Measurements from ENCODE around the gene ATP5F1D. TPM values are rescaled to one million over a fixed set of nuclear protein-coding genes. Genes with fewer than 3 reads are reported as not detected.

The ATP5F1D gene
- total RNA-seq, 1 experiment from 2014 or later: 36.6 TPM

GRCh38 chr19:1260749-1261537 lies 19.4 kb downstream of the ATP5F1D start:
- in situ Hi-C loops (cut with HindIII; ENCODE audit: low pct_unique_long_range_greater_than_20kb, low sequenced_read_pairs): no loop called here
- peak; percentile 92 for DNase-seq (ENCODE audit: low read depth, low spot score)

- in situ Hi-C loops (cut with HindIII; ENCODE audit: low pct_unique_long_range_greater_than_20kb, low sequenced_read_pairs): no loop called here
- DNase-seq (ENCODE audit: low read depth, low spot score): no peak
Observed at GRCh38 chr19:1261538-1261797, 19.9 kb downstream of the ATP5F1D start.

GRCh38 chr19:1261798-1262622 lies 20.5 kb downstream of the ATP5F1D start:
- no peak for DNase-seq (ENCODE audit: low read depth, low spot score)
- in situ Hi-C loops (cut with HindIII; ENCODE audit: low pct_unique_long_range_greater_than_20kb, low sequenced_read_pairs): no loop called here

DNA sequence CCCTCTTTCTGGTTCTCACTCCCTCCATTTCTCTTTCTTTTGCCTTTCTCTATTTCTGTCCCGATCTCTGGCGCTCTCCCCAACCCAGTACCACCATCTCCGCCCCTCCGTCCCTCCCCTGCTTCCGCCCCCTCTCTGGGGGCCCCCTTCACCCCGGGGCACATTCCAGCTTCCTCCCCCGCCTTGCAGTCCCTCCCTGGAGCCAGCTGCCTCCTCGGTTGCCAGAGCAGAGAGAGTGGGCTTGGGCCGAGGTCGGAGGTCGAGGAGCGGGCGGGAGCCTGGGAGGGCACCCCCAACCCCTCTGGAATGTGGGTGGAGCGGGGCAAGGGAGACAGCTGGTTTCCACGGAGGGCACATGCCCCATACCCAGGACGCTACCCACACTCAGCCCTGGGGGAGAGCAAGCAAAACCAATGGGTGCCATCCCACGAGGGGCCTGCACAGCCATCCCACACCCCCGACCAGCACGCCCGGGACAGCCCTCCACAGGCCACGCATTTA lies 21.1 kb downstream of the ATP5F1D start:
- in situ Hi-C loops (cut with HindIII; ENCODE audit: low pct_unique_long_range_greater_than_20kb, low sequenced_read_pairs): no loop called here
- no peak for DNase-seq (ENCODE audit: low read depth, low spot score)

DNA sequence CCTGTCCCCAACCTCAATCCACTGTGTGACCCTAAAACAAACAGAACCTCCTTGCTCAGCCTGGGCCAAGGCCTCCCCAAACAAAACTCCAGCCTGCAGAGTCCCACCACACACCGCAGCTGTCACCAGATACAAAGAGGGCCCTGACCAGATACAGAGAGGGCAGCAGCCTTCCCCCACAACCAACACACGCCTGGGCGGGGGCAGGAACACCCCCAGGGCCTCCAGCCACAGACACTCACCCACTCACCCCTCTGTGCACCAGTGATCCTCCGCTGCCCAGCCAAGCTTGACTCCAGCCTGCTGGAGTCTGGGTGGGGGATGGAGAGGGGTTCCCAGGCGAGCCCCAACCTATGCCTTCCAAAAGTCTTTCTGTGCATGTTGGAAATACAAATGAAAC lies 21.6 kb downstream of the ATP5F1D start:
- DNase-seq (ENCODE audit: low read depth, low spot score): no peak
- in situ Hi-C loops (cut with HindIII; ENCODE audit: low pct_unique_long_range_greater_than_20kb, low sequenced_read_pairs): no loop called here

- no peak for DNase-seq (ENCODE audit: low read depth, low spot score)
- in situ Hi-C loops (cut with HindIII; ENCODE audit: low pct_unique_long_range_greater_than_20kb, low sequenced_read_pairs): no loop called here
Observed at GRCh38 chr19:1264801-1265614, 23.5 kb downstream of the ATP5F1D start.

DNA sequence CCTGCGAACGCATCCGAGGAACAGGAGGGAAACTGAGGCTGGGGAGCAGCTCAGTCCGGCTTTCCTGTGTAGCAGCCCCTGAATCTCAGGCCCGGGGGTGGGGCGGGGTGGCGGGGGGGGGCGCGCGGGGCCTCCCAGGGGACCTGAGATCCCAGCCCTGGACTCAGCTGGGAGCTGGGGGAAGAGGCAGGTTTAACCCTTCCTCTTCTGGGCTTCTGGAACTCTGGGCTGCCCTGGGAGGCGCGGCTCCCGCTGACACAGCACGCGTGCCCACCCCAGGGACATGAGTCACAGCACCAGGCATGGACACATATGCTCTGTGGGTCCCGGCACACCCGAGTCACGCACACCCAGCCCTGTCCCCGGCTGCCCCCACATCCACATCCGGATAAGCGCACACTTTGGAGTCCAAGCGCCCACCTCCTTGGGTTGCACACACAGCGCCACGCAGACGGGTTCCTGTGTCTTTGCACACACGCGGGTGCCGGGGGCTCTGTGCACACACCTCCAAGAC lies 24.1 kb downstream of the ATP5F1D start:
- no peak for DNase-seq (ENCODE audit: low read depth, low spot score)
- in situ Hi-C loops (cut with HindIII; ENCODE audit: low pct_unique_long_range_greater_than_20kb, low sequenced_read_pairs): no loop called here

- in situ Hi-C loops (cut with HindIII; ENCODE audit: low pct_unique_long_range_greater_than_20kb, low sequenced_read_pairs): no loop called here
- DNase-seq (ENCODE audit: low read depth, low spot score): peak; percentile 74
Observed at GRCh38 chr19:1266129-1266915, 24.8 kb downstream of the ATP5F1D start.

- in situ Hi-C loops (cut with HindIII; ENCODE audit: low pct_unique_long_range_greater_than_20kb, low sequenced_read_pairs): no loop called here
- peak; percentile 39 for DNase-seq (ENCODE audit: low read depth, low spot score)
Observed at GRCh38 chr19:1266916-1267476, 25.4 kb downstream of the ATP5F1D start.

GRCh38 chr19:1267477-1268225 lies 26.1 kb downstream of the ATP5F1D start:
- in situ Hi-C loops (cut with HindIII; ENCODE audit: low pct_unique_long_range_greater_than_20kb, low sequenced_read_pairs): no loop called here
- no peak for DNase-seq (ENCODE audit: low read depth, low spot score)

DNA sequence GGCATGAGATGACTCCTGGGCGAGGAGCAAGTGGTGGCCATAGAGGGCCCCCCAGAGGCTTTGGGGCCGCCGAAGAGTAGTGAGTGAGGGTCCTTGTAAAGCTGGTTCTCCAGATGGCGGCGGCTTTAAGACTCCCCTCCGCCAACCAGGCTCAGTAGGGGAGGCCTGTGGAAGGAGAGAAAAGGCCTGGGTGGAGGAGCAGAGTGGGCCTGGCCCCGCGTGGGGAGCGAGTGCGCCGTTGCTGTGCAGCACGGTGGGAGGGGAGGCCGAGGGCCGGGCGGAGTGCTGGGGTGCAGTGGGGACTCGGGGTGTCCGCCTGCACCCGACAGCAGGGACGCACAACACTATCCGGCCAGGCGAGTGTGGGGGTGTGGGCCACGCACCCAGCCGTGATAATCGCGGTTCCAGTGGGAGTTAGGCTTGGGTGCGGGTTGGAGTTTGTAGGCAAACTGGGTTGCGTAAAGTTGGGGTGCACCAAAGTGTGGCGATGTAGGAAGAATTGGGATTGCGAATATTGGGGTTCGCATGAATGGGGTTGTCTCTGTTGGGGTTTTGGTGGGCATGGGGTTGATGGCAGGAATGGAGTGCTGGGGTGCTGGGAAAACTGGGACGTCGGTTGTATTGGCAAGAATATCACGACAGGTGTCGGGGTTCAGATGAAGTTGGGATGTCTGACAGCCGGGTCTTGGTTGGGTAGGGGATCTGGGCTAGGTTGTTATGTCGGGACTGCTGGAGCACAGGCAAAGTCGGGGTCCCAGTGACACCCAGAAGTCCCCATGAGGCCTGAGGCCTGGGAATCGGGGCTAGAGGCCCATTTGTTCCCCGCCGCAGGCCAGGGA lies 26.9 kb downstream of the ATP5F1D start:
- DNase-seq (ENCODE audit: low read depth, low spot score): no peak
- in situ Hi-C loops (cut with HindIII; ENCODE audit: low pct_unique_long_range_greater_than_20kb, low sequenced_read_pairs): no loop called here

DNA sequence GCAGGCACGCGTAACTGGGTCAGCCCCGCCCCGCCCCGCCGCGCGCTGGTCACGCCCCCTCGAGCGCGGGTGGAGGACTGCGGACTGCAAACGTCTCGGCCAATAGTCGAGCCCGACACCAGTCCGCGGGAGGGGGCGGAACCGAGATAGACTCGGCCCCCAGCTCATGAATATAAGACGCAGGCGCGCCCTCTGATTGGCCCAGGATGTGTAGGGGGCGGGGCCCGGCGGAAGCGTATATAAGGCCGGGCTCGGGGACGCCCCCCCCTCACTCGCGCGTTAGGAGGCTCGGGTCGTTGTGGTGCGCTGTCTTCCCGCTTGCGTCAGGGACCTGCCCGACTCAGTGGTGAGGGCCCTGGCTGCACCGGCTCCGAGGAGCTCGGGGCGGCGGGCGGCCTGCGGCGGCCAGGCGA lies 27.5 kb downstream of the ATP5F1D start, which contains the start of gene CIRBP:
TSS of gene CIRBP (plus strand) at position 268 of the 413 bp plus-strand sequence. CDS start 1,602 bp downstream, outside the sequence.
- DNase-seq (ENCODE audit: low read depth, low spot score): peak; percentile 96
- in situ Hi-C loops (cut with HindIII; ENCODE audit: low pct_unique_long_range_greater_than_20kb, low sequenced_read_pairs): no loop called here

DNA sequence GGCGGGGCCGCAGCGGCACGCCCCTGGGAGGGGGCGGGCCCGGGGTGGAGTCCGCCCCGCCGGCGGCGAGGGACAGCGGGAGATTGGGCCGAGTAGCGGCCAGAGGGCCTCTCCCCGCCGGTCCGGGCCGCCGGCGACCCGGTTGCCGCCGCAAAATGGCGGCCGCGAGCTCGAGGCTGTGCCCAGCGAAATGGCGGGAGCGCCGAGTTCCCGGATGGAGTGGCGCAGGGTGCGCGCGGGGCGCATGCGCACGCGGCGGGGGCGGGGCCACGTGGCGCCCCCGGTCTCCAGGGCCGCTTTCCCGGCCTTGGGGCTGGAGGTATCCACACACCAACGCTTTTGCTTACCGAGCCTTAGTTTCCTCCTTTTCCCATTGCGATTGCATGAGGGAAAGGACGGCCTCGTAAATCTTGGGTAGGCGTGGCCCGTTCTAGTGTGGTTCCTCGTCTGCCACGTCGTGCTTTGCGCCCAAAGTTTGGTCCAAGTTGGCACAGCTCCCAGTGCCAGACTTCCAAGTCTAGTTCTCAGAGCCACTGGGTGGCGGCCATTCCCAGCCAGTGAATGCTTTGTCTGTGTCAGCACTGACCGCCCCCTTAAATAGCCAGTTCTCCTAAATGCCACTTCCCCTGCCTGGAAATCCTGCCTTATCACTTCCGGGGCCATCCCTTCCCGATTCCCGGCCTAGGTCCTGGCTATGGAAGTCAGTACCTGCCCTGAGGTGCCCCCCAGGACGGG lies 28.1 kb downstream of the ATP5F1D start:
- DNase-seq (ENCODE audit: low read depth, low spot score): peak; percentile 77
- in situ Hi-C loops (cut with HindIII; ENCODE audit: low pct_unique_long_range_greater_than_20kb, low sequenced_read_pairs): no loop called here

GRCh38 chr19:1270213-1270853 lies 28.8 kb downstream of the ATP5F1D start:
- in situ Hi-C loops (cut with HindIII; ENCODE audit: low pct_unique_long_range_greater_than_20kb, low sequenced_read_pairs): no loop called here
- no peak for DNase-seq (ENCODE audit: low read depth, low spot score)

All from SK-MEL-5 (cell line).